ENCODE data around the gene BCL2L1. TPM values are rescaled to one million over a fixed set of nuclear protein-coding genes. Genes with fewer than 3 reads are reported as not detected.

The BCL2L1 gene
- total and polyA plus RNA-seq, 2 experiments from 2014 or later: 42.4 to 110 TPM

- Histone ChIP-seq H3K4me1 (ENCODE audit: insufficient read depth) (peaks cover 17% of the 10 kb centered on the region), H3K79me2 (replicated peaks; ENCODE audit: insufficient read depth) (peaks cover 60% of the 10 kb centered on the region), H3K9me2 (ENCODE audit: insufficient read depth) (no peaks in the 10 kb centered on the region; the same call in 1 of the 2 replicates), H4K20me1 (replicated peaks; ENCODE audit: insufficient read depth) (peaks cover 29% of the 10 kb centered on the region), H3K4me2 (no peak overlapping the region), H2AFZ (no peak overlapping the region), H3F3A (replicated peaks; ENCODE audit: low read depth) (peaks cover 30% of the 10 kb centered on the region), H3K36me3 (ENCODE audit: insufficient read depth) (0 out of 2 replicates have a peak, but pooled peaks cover 12% of the 10 kb centered on the region), H3K27ac (ENCODE audit: low read depth) (peak overlapping the region; percentile 40), H3K4me3 (no peak overlapping the region), H3K27me3 (ENCODE audit: insufficient read depth) (no peaks in the 10 kb centered on the region)
- Mint-ChIP-seq H3K4me1 (peaks cover 22% of the 10 kb centered on the region), H3K36me3 (ENCODE audit: low read depth) (peaks cover 12% of the 10 kb centered on the region), H3K9me3 (no peaks in the 10 kb centered on the region), H3K27ac (peak overlapping the region; percentile 47), H3K27me3 (ENCODE audit: insufficient read depth, low read depth, poor library complexity) (peaks cover 5% of the 10 kb centered on the region), H3K4me3 (no peak overlapping the region)
- ATAC-seq: no peak
- no peak for DNase-seq (ENCODE audit: low spot score)
- TF ChIP-seq EZH2phosphoT487 (IDR thresholded peaks at IDR 0.05; ENCODE audit: unreplicated experiment) (no peak), CREB1 (CRISPR knock-in tag; IDR thresholded peaks at IDR 0.05; ENCODE audit: low read depth) (no peak)
- TF ChIP-seq, protein P1, sequence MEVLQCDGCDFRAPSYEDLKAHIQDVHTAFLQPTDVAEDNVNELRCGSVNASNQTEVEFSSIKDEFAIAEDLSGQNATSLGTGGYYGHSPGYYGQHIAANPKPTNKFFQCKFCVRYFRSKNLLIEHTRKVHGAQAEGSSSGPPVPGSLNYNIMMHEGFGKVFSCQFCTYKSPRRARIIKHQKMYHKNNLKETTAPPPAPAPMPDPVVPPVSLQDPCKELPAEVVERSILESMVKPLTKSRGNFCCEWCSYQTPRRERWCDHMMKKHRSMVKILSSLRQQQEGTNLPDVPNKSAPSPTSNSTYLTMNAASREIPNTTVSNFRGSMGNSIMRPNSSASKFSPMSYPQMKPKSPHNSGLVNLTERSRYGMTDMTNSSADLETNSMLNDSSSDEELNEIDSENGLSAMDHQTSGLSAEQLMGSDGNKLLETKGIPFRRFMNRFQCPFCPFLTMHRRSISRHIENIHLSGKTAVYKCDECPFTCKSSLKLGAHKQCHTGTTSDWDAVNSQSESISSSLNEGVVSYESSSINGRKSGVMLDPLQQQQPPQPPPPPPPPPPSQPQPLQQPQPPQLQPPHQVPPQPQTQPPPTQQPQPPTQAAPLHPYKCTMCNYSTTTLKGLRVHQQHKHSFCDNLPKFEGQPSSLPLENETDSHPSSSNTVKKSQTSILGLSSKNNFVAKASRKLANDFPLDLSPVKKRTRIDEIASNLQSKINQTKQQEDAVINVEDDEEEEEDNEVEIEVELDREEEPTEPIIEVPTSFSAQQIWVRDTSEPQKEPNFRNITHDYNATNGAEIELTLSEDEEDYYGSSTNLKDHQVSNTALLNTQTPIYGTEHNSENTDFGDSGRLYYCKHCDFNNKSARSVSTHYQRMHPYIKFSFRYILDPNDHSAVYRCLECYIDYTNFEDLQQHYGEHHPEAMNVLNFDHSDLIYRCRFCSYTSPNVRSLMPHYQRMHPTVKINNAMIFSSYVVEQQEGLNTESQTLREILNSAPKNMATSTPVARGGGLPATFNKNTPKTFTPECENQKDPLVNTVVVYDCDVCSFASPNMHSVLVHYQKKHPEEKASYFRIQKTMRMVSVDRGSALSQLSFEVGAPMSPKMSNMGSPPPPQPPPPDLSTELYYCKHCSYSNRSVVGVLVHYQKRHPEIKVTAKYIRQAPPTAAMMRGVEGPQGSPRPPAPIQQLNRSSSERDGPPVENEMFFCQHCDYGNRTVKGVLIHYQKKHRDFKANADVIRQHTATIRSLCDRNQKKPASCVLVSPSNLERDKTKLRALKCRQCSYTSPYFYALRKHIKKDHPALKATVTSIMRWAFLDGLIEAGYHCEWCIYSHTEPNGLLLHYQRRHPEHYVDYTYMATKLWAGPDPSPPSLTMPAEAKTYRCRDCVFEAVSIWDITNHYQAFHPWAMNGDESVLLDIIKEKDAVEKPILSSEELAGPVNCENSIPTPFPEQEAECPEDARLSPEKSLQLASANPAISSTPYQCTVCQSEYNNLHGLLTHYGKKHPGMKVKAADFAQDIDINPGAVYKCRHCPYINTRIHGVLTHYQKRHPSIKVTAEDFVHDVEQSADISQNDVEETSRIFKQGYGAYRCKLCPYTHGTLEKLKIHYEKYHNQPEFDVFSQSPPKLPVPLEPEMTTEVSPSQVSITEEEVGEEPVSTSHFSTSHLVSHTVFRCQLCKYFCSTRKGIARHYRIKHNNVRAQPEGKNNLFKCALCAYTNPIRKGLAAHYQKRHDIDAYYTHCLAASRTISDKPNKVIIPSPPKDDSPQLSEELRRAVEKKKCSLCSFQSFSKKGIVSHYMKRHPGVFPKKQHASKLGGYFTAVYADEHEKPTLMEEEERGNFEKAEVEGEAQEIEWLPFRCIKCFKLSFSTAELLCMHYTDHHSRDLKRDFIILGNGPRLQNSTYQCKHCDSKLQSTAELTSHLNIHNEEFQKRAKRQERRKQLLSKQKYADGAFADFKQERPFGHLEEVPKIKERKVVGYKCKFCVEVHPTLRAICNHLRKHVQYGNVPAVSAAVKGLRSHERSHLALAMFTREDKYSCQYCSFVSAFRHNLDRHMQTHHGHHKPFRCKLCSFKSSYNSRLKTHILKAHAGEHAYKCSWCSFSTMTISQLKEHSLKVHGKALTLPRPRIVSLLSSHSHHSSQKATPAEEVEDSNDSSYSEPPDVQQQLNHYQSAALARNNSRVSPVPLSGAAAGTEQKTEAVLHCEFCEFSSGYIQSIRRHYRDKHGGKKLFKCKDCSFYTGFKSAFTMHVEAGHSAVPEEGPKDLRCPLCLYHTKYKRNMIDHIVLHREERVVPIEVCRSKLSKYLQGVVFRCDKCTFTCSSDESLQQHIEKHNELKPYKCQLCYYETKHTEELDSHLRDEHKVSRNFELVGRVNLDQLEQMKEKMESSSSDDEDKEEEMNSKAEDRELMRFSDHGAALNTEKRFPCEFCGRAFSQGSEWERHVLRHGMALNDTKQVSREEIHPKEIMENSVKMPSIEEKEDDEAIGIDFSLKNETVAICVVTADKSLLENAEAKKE (CRISPR knock-in tag; IDR thresholded peaks at IDR 0.05): no peak
Observed at GRCh38 chr20:31677553-31678260, 45.0 kb downstream of the BCL2L1 start.

DNA sequence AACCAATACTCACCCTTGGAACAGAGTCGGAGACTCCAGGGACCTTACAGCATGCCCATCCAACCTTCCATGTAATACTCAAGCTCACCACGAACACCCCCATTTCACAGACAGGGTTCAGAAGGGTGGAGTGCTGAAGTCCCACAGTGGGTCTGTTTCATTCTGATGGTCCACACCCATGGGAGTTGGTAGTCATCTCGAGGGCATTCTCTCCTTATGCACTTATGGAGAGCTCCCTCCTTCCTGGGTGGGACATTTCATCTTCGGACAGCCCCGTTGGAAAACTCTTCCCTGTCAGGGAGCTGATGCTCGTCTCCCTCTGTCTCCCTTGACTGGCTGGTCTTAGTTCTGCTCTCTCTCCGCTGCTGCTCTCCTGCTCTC, 46.1 kb downstream of the BCL2L1 start:
- Histone ChIP-seq H3K9me2 (ENCODE audit: insufficient read depth) (no peaks in the 10 kb centered on the region; the same call in 1 of the 2 replicates), H3K79me2 (replicated peaks; ENCODE audit: insufficient read depth) (peaks cover 53% of the 10 kb centered on the region), H2AFZ (no peak overlapping the region), H3K4me3 (no peak overlapping the region), H3K4me2 (no peak overlapping the region), H3K27ac (ENCODE audit: low read depth) (peak overlapping the region; percentile 40), H3F3A (replicated peaks; ENCODE audit: low read depth) (peaks cover 24% of the 10 kb centered on the region), H3K36me3 (ENCODE audit: insufficient read depth) (0 out of 2 replicates have a peak, but pooled peaks cover 12% of the 10 kb centered on the region), H4K20me1 (replicated peaks; ENCODE audit: insufficient read depth) (peaks cover 20% of the 10 kb centered on the region), H3K4me1 (ENCODE audit: insufficient read depth) (peaks cover 17% of the 10 kb centered on the region), H3K27me3 (ENCODE audit: insufficient read depth) (no peaks in the 10 kb centered on the region)
- Mint-ChIP-seq H3K9me3 (no peaks in the 10 kb centered on the region), H3K27ac (no peak overlapping the region), H3K36me3 (ENCODE audit: low read depth) (peaks cover 14% of the 10 kb centered on the region), H3K27me3 (ENCODE audit: insufficient read depth, low read depth, poor library complexity) (peaks cover 5% of the 10 kb centered on the region), H3K4me3 (no peak overlapping the region), H3K4me1 (peaks cover 22% of the 10 kb centered on the region)
- DNase-seq (ENCODE audit: low spot score): no peak
- TF ChIP-seq ETS1 (IDR thresholded peaks at IDR 0.05): no peak
- TF ChIP-seq STAT1 (IDR thresholded peaks at IDR 0.05; ENCODE audit: unreplicated experiment): no peak
- ATAC-seq: no peak

Data from GM23338 (cell line).